Right atrium auricular region (tissue), 2 donors: ENCODE measurements around the gene SLC2A10. TPM values are rescaled to one million over a fixed set of nuclear protein-coding genes. Genes with fewer than 3 reads are reported as not detected.

Experiments used
- DNase-seq: peaks from one replicate; pipeline ENCODE4 v3.0.0-alpha.2; 2019; ENCODE audit warnings: low spot score
- H3K27ac ChIP-seq, 2 donors: fragments of 200-600 bp; sonication (generic); 1 replicate in 1 of 2; 2 replicates in 1 of 2; pipeline ENCODE4 v1.5.1; 2016 to 2019
- H3K27me3 ChIP-seq, 2 donors: fragments of 200-600 bp; sonication (generic); one replicate each; pipeline versions ENCODE4 v1.5.1 to v1.6.0; 2017 to 2019
- H3K36me3 ChIP-seq: fragments of 200-600 bp; sonication (generic); one replicate; pipeline ENCODE4 v1.5.1; 2016
- H3K4me1 ChIP-seq, 2 donors: fragments of 200-600 bp; sonication (generic); one replicate each; pipeline versions ENCODE4 v1.5.1 to v1.6.0; 2017 to 2019
- H3K4me3 ChIP-seq, 2 donors: fragments of 200-600 bp; sonication (generic); 1 replicate in 1 of 2; 2 replicates in 1 of 2; pipeline ENCODE4 v1.5.1; 2017 to 2019; ENCODE audit warnings: mild to moderate bottlenecking in 1 of 2, moderate library complexity in 1 of 2
- H3K9me3 ChIP-seq, 2 donors: fragments of 200-600 bp; sonication (generic); one replicate each; pipeline ENCODE4 v1.5.1; 2019
- CTCF ChIP-seq, 2 donors: fragments of 200-600 bp; sonication (generic); IDR thresholded peaks; one replicate each; pipeline ENCODE4 v1.5.1; 2019; ENCODE audit warnings: antibody characterized with exemption in 2 of 2
- total RNA-seq, 2 donors: library from RNA; depleted of rRNA; stranded (reverse); fragments of >200 nt; gene quantifications; one replicate each; pipeline ENCODE4 v1.1.0, GENCODE V29; 2016

The SLC2A10 gene
- total RNA-seq, 2 donors from 2014 or later = 5.6 to 6.4 TPM

GRCh38 chr20:46702447-46703203 lies 6.8 kb upstream of the SLC2A10 start:
- peaks cover 0 to 9% of the 10 kb centered on the region in 2 donors for H3K9me3 ChIP-seq
- no peak overlapping the region for H3K4me3 ChIP-seq
- H3K27me3 ChIP-seq = no peaks in the 10 kb centered on the region
- no peak overlapping the region for H3K27ac ChIP-seq
- H3K36me3 ChIP-seq = no peaks in the 10 kb centered on the region
- no peaks in the 10 kb centered on the region for H3K4me1 ChIP-seq
- TF ChIP-seq CTCF (IDR thresholded peaks at IDR 0.05) = no peak
- no peak for DNase-seq

- H3K27ac ChIP-seq = no peak overlapping the region
- no peaks in the 10 kb centered on the region for H3K27me3 ChIP-seq
These were observed 6.0 kb upstream of the SLC2A10 start for GRCh38 chr20:46703435-46703834.

GRCh38 chr20:46704714-46705377 lies 4.6 kb upstream of the SLC2A10 start:
- Histone ChIP-seq H3K9me3 (peaks cover 0 to 4% of the 10 kb centered on the region in 2 donors), H3K4me1 (peaks cover 0 to 6% of the 10 kb centered on the region in 2 donors), H3K27me3 (no peaks in the 10 kb centered on the region), H3K27ac (no peak overlapping the region), H3K4me3 (no peak overlapping the region), H3K36me3 (no peaks in the 10 kb centered on the region)
- no peak for TF ChIP-seq CTCF (IDR thresholded peaks at IDR 0.05)
- DNase-seq = no peak

More at GRCh38 chr20:46703435-46703834, 6.0 kb upstream of the SLC2A10 start:
- DNase-seq = no peak
- Histone ChIP-seq H3K4me3 (no peak overlapping the region), H3K9me3 (peaks cover 0 to 9% of the 10 kb centered on the region in 2 donors), H3K36me3 (no peaks in the 10 kb centered on the region), H3K4me1 (no peaks in the 10 kb centered on the region)
- TF ChIP-seq CTCF (IDR thresholded peaks at IDR 0.05) = no peak

- Histone ChIP-seq H3K27ac (no peak overlapping the region), H3K36me3 (no peaks in the 10 kb centered on the region), H3K27me3 (no peaks in the 10 kb centered on the region), H3K4me3 (no peak overlapping the region), H3K9me3 (peaks cover 0 to 4% of the 10 kb centered on the region in 2 donors), H3K4me1 (peaks cover 0 to 11% of the 10 kb centered on the region in 2 donors)
- no peak for DNase-seq
- TF ChIP-seq CTCF (IDR thresholded peaks at IDR 0.05) = no peak
These were observed 4.1 kb upstream of the SLC2A10 start for GRCh38 chr20:46705378-46705729.

- DNase-seq = no peak
- Histone ChIP-seq H3K27ac (no peak overlapping the region), H3K27me3 (no peaks in the 10 kb centered on the region), H3K36me3 (no peaks in the 10 kb centered on the region), H3K9me3 (peaks cover 0 to 4% of the 10 kb centered on the region in 2 donors), H3K4me3 (no peak overlapping the region), H3K4me1 (peaks cover 0 to 16% of the 10 kb centered on the region in 2 donors)
- no peak for TF ChIP-seq CTCF (IDR thresholded peaks at IDR 0.05)
These were observed 3.2 kb upstream of the SLC2A10 start for GRCh38 chr20:46706242-46706641.
